ENCODE results near the gene PCDHB4. TPM values are rescaled to one million over a fixed set of nuclear protein-coding genes. Genes with fewer than 3 reads are reported as not detected.
A peak's percentile ranks its signal among the peaks of the same experiment; 100 is the strongest.
"Not testable (repeated sequence)": the region's sequence is repeated elsewhere in the genome, so short reads cannot be mapped to it uniquely, and the experiment has no call there.

Gene PCDHB4
- total RNA-seq, 1 donor from 2014 or later = 4.6 TPM

DNA sequence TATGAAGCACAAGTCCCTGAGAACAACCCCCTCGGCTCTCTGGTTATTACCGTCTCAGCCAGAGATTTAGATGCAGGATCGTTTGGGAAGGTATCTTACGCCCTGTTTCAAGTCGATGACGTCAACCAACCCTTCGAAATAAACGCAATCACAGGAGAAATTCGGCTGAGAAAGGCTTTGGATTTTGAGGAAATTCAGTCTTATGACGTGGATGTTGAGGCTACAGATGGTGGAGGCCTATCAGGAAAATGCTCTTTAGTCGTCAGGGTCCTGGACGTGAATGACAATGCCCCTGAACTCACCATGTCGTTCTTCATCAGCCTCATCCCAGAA is 29.3 kb downstream of the PCDHB4 start:
- Mint-ChIP-seq H3K4me3 (ENCODE audit: low read depth) (no peak overlapping the region), H3K27me3 (no peaks in the 10 kb centered on the region), H3K4me1 (ENCODE audit: low read depth) (no peaks in the 10 kb centered on the region), H3K27ac (peak overlapping the region; percentile 52), H3K36me3 (ENCODE audit: insufficient read depth) (peaks cover 50% of the 10 kb centered on the region), H3K9me3 (ENCODE audit: low read depth) (peaks cover 44% of the 10 kb centered on the region)
- TF ChIP-seq, protein P1, sequence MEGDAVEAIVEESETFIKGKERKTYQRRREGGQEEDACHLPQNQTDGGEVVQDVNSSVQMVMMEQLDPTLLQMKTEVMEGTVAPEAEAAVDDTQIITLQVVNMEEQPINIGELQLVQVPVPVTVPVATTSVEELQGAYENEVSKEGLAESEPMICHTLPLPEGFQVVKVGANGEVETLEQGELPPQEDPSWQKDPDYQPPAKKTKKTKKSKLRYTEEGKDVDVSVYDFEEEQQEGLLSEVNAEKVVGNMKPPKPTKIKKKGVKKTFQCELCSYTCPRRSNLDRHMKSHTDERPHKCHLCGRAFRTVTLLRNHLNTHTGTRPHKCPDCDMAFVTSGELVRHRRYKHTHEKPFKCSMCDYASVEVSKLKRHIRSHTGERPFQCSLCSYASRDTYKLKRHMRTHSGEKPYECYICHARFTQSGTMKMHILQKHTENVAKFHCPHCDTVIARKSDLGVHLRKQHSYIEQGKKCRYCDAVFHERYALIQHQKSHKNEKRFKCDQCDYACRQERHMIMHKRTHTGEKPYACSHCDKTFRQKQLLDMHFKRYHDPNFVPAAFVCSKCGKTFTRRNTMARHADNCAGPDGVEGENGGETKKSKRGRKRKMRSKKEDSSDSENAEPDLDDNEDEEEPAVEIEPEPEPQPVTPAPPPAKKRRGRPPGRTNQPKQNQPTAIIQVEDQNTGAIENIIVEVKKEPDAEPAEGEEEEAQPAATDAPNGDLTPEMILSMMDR (IDR thresholded peaks at IDR 0.05; ENCODE audit: unreplicated experiment) = no peak
- no peak for DNase-seq (ENCODE audit: low spot score, unreplicated experiment)

DNA sequence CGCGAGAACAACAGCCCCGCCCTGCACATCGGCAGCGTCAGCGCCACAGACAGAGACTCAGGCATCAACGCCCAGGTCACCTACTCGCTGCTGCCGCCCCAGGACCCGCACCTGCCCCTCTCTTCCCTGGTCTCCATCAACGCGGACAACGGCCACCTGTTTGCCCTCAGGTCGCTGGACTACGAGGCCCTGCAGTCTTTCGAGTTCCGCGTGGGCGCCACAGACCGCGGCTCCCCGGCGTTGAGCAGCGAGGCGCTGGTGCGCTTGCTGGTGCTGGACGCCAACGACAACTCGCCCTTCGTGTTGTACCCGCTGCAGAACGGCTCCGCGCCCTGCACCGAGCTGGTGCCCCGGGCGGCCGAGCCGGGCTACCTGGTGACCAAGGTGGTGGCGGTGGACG is 30.0 kb downstream of the PCDHB4 start:
- H3K27ac Mint-ChIP-seq; H3K27me3 Mint-ChIP-seq; H3K4me3 Mint-ChIP-seq (ENCODE audit: low read depth); DNase-seq (ENCODE audit: low spot score, unreplicated experiment); H3K4me1 Mint-ChIP-seq (ENCODE audit: low read depth): not testable (repeated sequence)
- Mint-ChIP-seq H3K9me3 (ENCODE audit: low read depth) (peaks cover 44% of the 10 kb centered on the region), H3K36me3 (ENCODE audit: insufficient read depth) (peaks cover 55% of the 10 kb centered on the region)

DNA sequence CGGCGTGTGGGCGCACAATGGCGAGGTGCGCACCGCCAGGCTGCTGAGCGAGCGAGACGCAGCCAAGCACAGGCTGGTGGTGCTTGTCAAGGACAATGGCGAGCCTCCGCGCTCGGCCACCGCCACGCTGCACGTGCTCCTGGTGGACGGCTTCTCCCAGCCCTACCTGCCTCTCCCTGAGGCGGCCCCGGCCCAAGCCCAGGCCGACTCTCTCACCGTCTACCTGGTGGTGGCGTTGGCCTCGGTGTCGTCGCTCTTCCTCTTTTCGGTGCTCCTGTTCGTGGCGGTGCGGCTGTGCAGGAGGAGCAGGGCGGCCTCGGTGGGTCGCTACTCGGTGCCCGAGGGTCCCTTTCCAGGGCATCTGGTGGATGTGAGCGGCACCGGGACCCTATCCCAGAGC is 30.5 kb downstream of the PCDHB4 start:
- H3K4me1 Mint-ChIP-seq (ENCODE audit: low read depth); DNase-seq (ENCODE audit: low spot score, unreplicated experiment); H3K27ac Mint-ChIP-seq; H3K27me3 Mint-ChIP-seq; H3K4me3 Mint-ChIP-seq (ENCODE audit: low read depth): not testable (repeated sequence)
- Mint-ChIP-seq H3K9me3 (ENCODE audit: low read depth) (peaks cover 49% of the 10 kb centered on the region), H3K36me3 (ENCODE audit: insufficient read depth) (peaks cover 60% of the 10 kb centered on the region)

DNA sequence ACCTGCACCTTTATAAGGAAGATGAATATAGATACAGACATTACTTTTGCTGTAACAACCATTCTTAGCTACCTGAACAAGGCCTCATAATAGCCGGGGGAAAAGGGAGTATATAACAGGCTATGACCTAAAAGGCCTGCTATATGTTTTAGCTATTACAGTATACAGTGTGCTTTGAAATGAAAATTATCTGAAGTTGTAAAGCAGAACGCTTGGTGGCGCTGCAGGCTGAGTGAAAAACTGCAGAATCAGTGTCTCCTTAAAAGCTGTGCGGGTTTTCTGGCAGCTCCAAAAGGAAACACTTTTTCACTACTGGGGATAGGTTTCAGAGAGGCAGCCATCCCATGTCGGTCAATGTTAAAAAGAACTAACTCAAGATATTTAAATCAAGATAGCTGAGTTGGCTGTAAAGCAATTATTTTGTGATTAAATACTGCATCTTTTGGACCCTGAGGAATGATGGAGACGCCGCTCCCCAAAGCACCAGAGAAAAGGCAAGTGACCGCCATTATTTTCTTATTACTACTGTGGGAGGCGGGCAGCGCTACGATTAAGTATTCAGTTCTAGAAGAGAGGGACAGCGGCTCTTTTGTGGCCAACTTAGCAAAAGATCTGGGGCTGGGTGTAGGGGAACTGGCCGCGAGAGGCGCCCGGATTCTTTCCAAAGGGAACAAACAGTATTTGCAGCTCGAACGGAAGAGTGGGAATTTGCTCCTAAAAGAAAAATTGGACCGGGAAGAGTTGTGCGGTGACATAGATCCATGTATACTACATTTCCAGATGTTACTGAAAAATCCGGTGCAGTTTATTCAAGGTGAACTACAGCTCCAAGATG is 34.1 kb downstream of the PCDHB4 start:
- no peaks in the 10 kb centered on the region for H3K27me3 Mint-ChIP-seq
- no peak for DNase-seq (ENCODE audit: low spot score, unreplicated experiment)
- H3K4me3 Mint-ChIP-seq (ENCODE audit: low read depth) = no peak overlapping the region
- no peaks in the 10 kb centered on the region for H3K4me1 Mint-ChIP-seq (ENCODE audit: low read depth)
- peaks cover 39% of the 10 kb centered on the region for H3K9me3 Mint-ChIP-seq (ENCODE audit: low read depth)
- TF ChIP-seq, protein P1 (IDR thresholded peaks at IDR 0.05; ENCODE audit: unreplicated experiment) = no peak
- H3K36me3 Mint-ChIP-seq (ENCODE audit: insufficient read depth) = peaks cover 50% of the 10 kb centered on the region
- no peak overlapping the region for H3K27ac Mint-ChIP-seq

DNA sequence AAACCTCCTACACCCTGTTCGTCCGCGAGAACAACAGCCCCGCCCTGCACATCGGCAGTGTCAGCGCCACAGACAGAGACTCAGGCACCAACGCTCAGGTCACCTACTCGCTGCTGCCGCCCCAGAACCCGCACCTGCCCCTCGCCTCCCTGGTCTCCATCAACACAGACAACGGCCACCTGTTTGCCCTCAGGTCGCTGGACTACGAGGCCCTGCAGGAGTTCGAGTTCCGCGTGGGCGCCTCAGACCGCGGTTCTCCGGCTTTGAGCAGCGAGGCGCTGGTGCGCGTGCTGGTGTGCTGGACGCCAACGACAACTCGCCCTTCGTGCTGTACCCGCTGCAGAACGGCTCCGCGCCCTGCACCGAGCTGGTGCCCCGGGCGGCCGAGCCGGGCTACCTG is 35.7 kb downstream of the PCDHB4 start:
- not testable (repeated sequence) for H3K27ac Mint-ChIP-seq; H3K4me3 Mint-ChIP-seq (ENCODE audit: low read depth); H3K4me1 Mint-ChIP-seq (ENCODE audit: low read depth); DNase-seq (ENCODE audit: low spot score, unreplicated experiment); H3K27me3 Mint-ChIP-seq
- peaks cover 39% of the 10 kb centered on the region for H3K36me3 Mint-ChIP-seq (ENCODE audit: insufficient read depth)
- H3K9me3 Mint-ChIP-seq (ENCODE audit: low read depth) = peaks cover 34% of the 10 kb centered on the region

DNA sequence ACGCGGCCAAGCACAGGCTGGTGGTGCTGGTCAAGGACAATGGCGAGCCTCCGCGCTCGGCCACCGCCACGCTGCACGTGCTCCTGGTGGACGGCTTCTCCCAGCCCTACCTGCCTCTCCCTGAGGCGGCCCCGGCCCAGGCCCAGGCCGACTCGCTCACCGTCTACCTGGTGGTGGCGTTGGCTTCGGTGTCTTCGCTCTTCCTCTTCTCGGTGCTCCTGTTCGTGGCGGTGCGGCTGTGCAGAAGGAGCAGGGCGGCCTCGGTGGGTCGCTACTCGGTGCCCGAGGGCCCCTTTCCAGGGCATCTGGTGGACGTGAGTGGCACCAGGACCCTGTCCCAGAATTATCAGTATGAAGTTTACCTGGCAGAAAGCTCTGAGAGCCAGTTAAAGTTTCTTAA is 36.3 kb downstream of the PCDHB4 start:
- H3K4me3 Mint-ChIP-seq (ENCODE audit: low read depth); H3K27me3 Mint-ChIP-seq; H3K27ac Mint-ChIP-seq; H3K4me1 Mint-ChIP-seq (ENCODE audit: low read depth); DNase-seq (ENCODE audit: low spot score, unreplicated experiment): not testable (repeated sequence)
- H3K36me3 Mint-ChIP-seq (ENCODE audit: insufficient read depth) = peaks cover 36% of the 10 kb centered on the region
- H3K9me3 Mint-ChIP-seq (ENCODE audit: low read depth) = peaks cover 34% of the 10 kb centered on the region

DNA sequence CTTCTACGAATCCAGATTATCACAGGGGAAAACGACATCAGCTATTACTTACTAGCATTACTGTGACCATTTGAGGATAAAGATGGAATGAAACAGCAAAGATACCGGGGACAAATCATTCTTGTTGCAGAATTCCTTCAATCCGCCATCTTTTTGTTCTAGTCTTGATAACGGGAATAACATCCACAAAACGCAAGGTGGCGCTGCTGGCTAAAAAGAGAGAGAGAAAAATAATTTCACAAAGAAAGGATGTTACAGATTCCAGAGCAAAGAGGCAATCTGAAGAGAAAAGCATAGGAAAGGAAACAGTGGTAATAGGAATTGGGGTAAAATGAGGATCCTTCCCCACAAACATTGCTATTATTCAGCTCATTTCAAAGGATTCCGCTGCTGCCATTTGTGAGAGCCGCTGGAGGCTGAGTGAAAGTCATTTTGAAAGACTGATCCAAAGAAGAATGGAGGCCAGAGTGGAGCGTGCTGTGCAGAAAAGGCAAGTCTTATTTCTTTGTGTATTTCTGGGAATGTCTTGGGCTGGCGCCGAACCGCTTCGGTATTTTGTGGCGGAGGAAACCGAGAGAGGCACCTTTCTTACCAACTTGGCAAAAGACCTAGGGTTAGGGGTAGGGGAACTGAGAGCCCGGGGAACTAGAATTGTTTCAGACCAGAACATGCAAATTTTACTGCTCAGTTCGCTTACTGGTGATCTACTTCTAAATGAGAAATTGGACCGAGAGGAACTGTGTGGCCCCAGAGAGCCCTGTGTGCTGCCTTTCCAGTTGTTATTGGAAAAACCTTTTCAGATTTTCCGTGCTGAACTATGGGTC is 51.0 kb downstream of the PCDHB4 start, which contains the start of gene PCDHB7:
PCDHB7 (plus strand) TSS at position 264 of the 824 bp plus-strand sequence; CDS start at position 456, 192 bp downstream.
- Mint-ChIP-seq H3K36me3 (ENCODE audit: insufficient read depth) (peaks cover 13% of the 10 kb centered on the region), H3K4me1 (ENCODE audit: low read depth) (no peaks in the 10 kb centered on the region), H3K9me3 (ENCODE audit: low read depth) (peaks cover 33% of the 10 kb centered on the region), H3K27ac (no peak within 1 kb of the TSS), H3K4me3 (ENCODE audit: low read depth) (no peak within 1 kb of the TSS), H3K27me3 (no peaks in the 10 kb centered on the region)
- no peak for DNase-seq (ENCODE audit: low spot score, unreplicated experiment)
- TF ChIP-seq, protein P1 (IDR thresholded peaks at IDR 0.05; ENCODE audit: unreplicated experiment) = no peak

DNA sequence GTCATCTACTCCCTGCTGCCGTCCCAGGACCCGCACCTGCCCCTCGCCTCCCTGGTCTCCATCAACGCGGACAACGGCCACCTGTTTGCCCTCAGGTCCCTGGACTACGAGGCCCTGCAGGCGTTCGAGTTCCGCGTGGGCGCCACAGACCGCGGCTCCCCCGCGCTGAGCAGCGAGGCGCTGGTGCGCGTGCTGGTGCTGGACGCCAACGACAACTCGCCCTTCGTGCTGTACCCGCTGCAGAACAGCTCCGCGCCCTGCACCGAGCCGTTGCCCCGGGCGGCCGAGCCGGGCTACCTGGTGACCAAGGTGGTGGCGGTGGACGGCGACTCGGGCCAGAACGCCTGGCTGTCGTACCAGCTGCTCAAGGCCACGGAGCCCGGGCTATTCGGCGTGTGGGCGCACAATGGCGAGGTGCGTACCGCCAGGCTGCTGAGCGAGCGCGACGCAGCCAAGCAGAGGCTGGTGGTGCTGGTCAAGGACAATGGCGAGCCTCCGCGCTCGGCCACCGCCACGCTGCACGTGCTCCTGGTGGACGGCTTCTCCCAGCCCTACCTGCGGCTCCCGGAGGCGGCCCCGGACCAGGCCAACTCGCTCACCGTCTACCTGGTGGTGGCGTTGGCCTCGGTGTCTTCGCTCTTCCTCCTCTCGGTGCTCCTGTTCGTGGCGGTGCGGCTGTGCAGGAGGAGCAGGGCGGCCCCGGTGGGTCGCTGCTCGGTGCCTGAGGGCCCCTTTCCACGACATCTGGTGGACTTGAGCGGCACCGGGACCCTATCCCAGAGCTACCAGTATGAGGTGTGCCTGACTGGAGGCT is 52.9 kb downstream of the PCDHB4 start:
- H3K27me3 Mint-ChIP-seq; H3K36me3 Mint-ChIP-seq (ENCODE audit: insufficient read depth); H3K4me3 Mint-ChIP-seq (ENCODE audit: low read depth); H3K27ac Mint-ChIP-seq; DNase-seq (ENCODE audit: low spot score, unreplicated experiment); H3K4me1 Mint-ChIP-seq (ENCODE audit: low read depth): not testable (repeated sequence)
- peaks cover 25% of the 10 kb centered on the region for H3K9me3 Mint-ChIP-seq (ENCODE audit: low read depth)
